Measurements from ENCODE around the gene CXorf66.
"Not testable (repeated sequence)": the region's sequence is repeated elsewhere in the genome, so short reads cannot be mapped to it uniquely, and the experiment has no call there.

Gene CXorf66

GRCh38 chrX:139924069-139924695, 41.1 kb downstream of the CXorf66 start:
- no peak for DNase-seq

DNA sequence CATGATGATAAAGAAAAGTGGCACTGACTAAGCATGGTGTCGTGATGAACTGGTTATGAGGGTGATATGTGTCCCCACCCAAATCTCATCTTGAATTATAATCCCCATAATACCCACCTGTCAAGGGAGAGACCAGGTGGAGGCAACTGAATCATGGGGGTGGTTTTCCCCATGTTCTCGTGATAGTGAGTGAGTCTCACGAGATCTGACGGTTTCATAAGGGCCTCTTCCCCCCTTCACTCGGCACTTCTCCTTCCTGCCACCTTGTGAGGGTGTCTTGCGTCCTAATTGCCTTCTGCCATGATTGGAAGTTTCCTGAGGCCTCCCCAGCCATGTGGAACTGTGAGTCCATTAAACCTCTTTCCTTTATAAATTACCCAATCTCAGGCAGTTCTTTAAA, 44.2 kb downstream of the CXorf66 start:
- not testable (repeated sequence) for DNase-seq

- DNase-seq = peak; percentile 81
These were observed 45.0 kb downstream of the CXorf66 start for GRCh38 chrX:139920316-139920715.

DNA sequence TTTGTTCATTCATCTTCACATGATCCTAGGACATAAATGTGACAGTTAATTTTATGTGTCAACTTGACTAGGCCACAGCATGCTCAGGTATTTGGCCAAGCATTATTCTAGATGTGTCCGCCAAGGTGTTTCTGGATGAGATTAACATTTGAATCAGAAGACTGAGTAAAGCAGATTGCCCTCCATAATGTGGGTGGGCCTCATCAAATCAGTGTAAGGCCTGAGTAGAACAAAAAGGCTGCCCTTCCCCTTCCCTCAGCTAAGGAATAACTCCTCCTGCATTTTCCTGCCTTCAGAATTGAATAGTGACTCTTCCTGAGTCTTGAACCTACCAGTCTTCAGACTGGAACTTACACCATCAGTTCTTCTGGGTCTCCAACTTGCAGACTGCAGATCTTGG, 50.9 kb downstream of the CXorf66 start:
- DNase-seq = no peak

DNA sequence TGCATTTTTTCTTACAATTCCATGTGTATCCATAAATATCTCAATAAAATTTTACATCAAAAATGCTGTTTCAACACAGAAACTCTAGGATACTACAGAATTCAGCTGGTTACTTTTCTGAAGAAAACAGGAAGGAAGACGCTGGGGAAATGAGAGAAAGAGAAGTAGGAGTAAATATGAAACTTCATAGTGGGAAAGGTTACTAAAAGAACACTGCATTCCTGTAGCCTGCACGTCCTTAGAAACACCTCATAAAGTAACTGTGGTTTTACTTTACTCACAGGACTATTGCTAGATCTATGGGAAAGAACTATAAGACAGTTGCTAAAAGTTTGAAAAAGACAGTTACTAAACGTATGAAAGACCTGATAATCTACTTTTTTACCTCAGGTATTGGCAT, 55.6 kb downstream of the CXorf66 start:
- no peak for DNase-seq

DNA sequence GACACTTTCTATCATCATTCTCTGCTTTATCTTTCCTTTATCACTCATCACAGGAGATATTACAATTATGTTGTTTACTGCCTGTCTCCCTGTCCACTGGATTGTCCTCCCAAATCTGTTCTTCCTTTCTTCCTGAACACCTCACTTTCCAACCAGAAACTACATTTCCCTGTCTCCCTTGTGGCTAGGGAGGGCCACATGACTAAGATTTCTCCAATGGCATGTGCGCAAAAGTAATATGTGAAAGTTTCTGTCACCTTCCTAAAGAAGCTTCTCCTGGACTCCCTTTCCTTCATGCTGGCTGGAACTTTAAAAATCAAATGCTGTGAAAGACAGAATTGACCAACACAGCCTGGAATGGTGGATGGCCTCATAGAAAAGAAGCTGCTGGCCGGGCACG, 58.2 kb downstream of the CXorf66 start:
- DNase-seq = no peak

GRCh38 chrX:139905743-139906142, 59.6 kb downstream of the CXorf66 start:
- DNase-seq = no peak
